Activated gamma-delta T cell (primary cell): Measurements from ENCODE around the gene KLHL29.

ENCODE experiments used
- DNase-seq: peaks from one replicate; lab custom pipeline; 2025; lab: John Stamatoyannopoulos, UW

Gene KLHL29

GRCh38 chr2:23682481-23682880 lies 297.5 kb downstream of the KLHL29 start:
- DNase-seq = no peak

GRCh38 chr2:23683001-23683400 lies 298.0 kb downstream of the KLHL29 start:
- DNase-seq = no peak

GRCh38 chr2:23684395-23685176 lies 299.6 kb downstream of the KLHL29 start:
- DNase-seq = no peak

- DNase-seq = no peak
These were observed 300.2 kb downstream of the KLHL29 start for GRCh38 chr2:23685181-23685580.

- DNase-seq = no peak
These were observed 300.7 kb downstream of the KLHL29 start for GRCh38 chr2:23685706-23686105.

GRCh38 chr2:23686405-23687029 lies 301.5 kb downstream of the KLHL29 start:
- no peak for DNase-seq

GRCh38 chr2:23687214-23687613 lies 302.2 kb downstream of the KLHL29 start:
- no peak for DNase-seq

GRCh38 chr2:23687713-23688112 lies 302.7 kb downstream of the KLHL29 start:
- no peak for DNase-seq

GRCh38 chr2:23688486-23689130 lies 303.6 kb downstream of the KLHL29 start:
- DNase-seq = no peak

GRCh38 chr2:23689131-23689700 lies 304.2 kb downstream of the KLHL29 start:
- DNase-seq = no peak

- no peak for DNase-seq
These were observed 304.9 kb downstream of the KLHL29 start for GRCh38 chr2:23689891-23690290.

- no peak for DNase-seq
These were observed 305.6 kb downstream of the KLHL29 start for GRCh38 chr2:23690421-23691105.

GRCh38 chr2:23691106-23691470 lies 306.1 kb downstream of the KLHL29 start:
- no peak for DNase-seq

GRCh38 chr2:23691565-23691964 lies 306.6 kb downstream of the KLHL29 start:
- no peak for DNase-seq

- no peak for DNase-seq
These were observed 307.3 kb downstream of the KLHL29 start for GRCh38 chr2:23692263-23692662.

GRCh38 chr2:23692851-23693605 lies 308.0 kb downstream of the KLHL29 start:
- DNase-seq = no peak

- DNase-seq = no peak
These were observed 308.6 kb downstream of the KLHL29 start for GRCh38 chr2:23693606-23693951.

- no peak for DNase-seq
These were observed 309.4 kb downstream of the KLHL29 start for GRCh38 chr2:23694058-23695045.

- no peak for DNase-seq
These were observed 310.4 kb downstream of the KLHL29 start for GRCh38 chr2:23695214-23695889.
